Stimulated activated CD8-positive, alpha-beta memory T cell treated with anti-CD3 and anti-CD28 coated beads, Interleukin-7, amount 100 ng/mL, for 48 hours (primary cell): ENCODE results near the gene LEUTX.
A peak's percentile ranks its signal among the peaks of the same experiment; 100 is the strongest.
"Not testable (repeated sequence)": the region's sequence is repeated elsewhere in the genome, so short reads cannot be mapped to it uniquely, and the experiment has no call there.

Experiments
- DNase-seq, 2 donors: peaks; one replicate each; pipeline ENCODE4 v3.0.0-alpha.2; 2020; ENCODE audit warnings: low read depth in 1 of 2; ENCODE audit errors: extremely low read depth in 1 of 2

LEUTX gene

GRCh38 chr19:39778763-39779162 lies at the start of gene LEUTX:
TSS of gene LEUTX (plus strand) at chr19:39778854. CDS start at chr19:39778921, 67 bp downstream.
- peak in 1 of 2 donors; percentile 36 for DNase-seq

GRCh38 chr19:39729594-39729993 lies 49.1 kb upstream of the LEUTX start:
- no peak for DNase-seq

- no peak for DNase-seq
Measured at GRCh38 chr19:39731685-39732084, 47.0 kb upstream of the LEUTX start.

GRCh38 chr19:39733841-39734240 lies 44.8 kb upstream of the LEUTX start:
- no peak for DNase-seq

- DNase-seq, result no peak
Measured at GRCh38 chr19:39735688-39736087, 43.0 kb upstream of the LEUTX start.

- no peak for DNase-seq
Measured at GRCh38 chr19:39736088-39736487, 42.6 kb upstream of the LEUTX start.

GRCh38 chr19:39737351-39737750 lies 41.3 kb upstream of the LEUTX start:
- no peak for DNase-seq

- DNase-seq, result no peak
Measured at GRCh38 chr19:39737891-39738290, 40.8 kb upstream of the LEUTX start, which contains the start of gene CLC. TSS of gene CLC (minus strand) at chr19:39738029. CDS start at chr19:39737952, 77 bp downstream.

- no peak for DNase-seq
Measured at GRCh38 chr19:39738814-39739213, 39.8 kb upstream of the LEUTX start.

GRCh38 chr19:39740395-39740794 lies 38.3 kb upstream of the LEUTX start:
- DNase-seq, result no peak

GRCh38 chr19:39745643-39746042 lies 33.0 kb upstream of the LEUTX start:
- no peak for DNase-seq

- no peak for DNase-seq
Measured at GRCh38 chr19:39746836-39747529, 31.7 kb upstream of the LEUTX start.

GRCh38 chr19:39749981-39750380 lies 28.7 kb upstream of the LEUTX start:
- DNase-seq, result no peak

GRCh38 chr19:39752390-39752789 lies 26.3 kb upstream of the LEUTX start:
- peak in 1 of 2 donors; percentile 26 for DNase-seq

GRCh38 chr19:39752795-39753194 lies 25.9 kb upstream of the LEUTX start:
- DNase-seq, result no peak

- no peak for DNase-seq
Measured at GRCh38 chr19:39754544-39754943, 24.1 kb upstream of the LEUTX start.

GRCh38 chr19:39754971-39755370 lies 23.7 kb upstream of the LEUTX start:
- DNase-seq, result no peak

- no peak for DNase-seq
Measured at GRCh38 chr19:39759457-39760184, 19.0 kb upstream of the LEUTX start.

- not testable (repeated sequence) for DNase-seq
Measured at GRCh38 chr19:39761851-39762250, 16.8 kb upstream of the LEUTX start.

GRCh38 chr19:39765091-39766076 lies 13.3 kb upstream of the LEUTX start:
- DNase-seq, result peak in 1 of 2 donors; percentile 5

- no peak for DNase-seq
Measured at GRCh38 chr19:39768334-39768733, 10.3 kb upstream of the LEUTX start.
